GM12873 (cell line): ENCODE measurements around the gene DDX6.

ENCODE experiments used
- TF ChIP-seq, protein P1 (sequence below): IDR thresholded peaks from 2 replicates; pipeline ENCODE4 v1.5.1; 2012; ENCODE audit warnings: low read depth, mild to moderate bottlenecking, moderate library complexity, low read length, control low read depth; ENCODE audit not compliant: insufficient read depth; ENCODE audit errors: missing control alignments

DDX6 gene

DNA sequence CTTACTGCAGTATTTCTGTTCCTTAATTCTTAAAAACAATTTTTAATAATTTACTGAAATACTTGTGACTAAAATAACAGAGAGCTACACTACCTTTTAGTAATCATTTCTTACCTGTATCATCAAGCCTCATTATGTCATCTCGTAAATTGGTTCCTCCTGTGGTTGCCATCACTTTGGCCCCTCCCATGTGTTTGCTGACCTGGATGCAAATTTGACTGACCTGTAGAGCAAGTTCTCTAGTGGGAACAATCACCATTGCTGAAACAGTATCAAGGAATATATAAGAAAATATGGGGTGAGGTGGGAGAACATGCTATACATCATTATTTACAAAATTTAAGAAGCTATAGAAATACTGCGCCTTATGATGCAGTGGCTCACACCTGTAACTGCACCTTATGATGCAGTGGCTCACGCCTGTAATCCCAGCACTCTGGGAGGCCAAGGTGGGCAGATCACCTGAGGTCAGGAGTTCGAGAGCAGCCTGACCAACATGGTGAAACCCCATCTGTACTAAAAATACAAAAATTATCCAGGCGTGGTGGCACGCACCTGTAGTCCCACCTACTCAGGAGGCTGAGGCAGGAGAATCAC is 25.8 kb downstream of the DDX6 start:
- TF ChIP-seq, protein P1, sequence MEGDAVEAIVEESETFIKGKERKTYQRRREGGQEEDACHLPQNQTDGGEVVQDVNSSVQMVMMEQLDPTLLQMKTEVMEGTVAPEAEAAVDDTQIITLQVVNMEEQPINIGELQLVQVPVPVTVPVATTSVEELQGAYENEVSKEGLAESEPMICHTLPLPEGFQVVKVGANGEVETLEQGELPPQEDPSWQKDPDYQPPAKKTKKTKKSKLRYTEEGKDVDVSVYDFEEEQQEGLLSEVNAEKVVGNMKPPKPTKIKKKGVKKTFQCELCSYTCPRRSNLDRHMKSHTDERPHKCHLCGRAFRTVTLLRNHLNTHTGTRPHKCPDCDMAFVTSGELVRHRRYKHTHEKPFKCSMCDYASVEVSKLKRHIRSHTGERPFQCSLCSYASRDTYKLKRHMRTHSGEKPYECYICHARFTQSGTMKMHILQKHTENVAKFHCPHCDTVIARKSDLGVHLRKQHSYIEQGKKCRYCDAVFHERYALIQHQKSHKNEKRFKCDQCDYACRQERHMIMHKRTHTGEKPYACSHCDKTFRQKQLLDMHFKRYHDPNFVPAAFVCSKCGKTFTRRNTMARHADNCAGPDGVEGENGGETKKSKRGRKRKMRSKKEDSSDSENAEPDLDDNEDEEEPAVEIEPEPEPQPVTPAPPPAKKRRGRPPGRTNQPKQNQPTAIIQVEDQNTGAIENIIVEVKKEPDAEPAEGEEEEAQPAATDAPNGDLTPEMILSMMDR: peak; percentile 3

DNA sequence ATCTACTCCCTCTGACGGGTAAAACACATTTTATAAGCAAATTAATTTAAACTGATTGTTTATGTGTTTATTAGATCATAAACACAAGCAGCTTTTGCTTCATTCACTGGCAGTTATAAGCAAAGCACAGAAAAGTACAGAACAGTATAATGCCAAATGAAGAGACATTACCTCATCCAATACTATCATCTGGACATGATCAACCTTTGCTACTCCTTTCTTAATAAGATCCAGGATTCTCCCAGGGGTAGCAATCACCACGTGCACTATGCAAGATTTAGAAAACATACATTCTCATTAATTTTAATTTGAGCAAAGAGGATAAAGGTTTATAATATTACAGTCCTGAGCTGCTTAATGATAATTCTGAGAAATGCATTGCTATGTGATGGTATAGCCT is 27.9 kb downstream of the DDX6 start:
- TF ChIP-seq, protein P1: no peak

DNA sequence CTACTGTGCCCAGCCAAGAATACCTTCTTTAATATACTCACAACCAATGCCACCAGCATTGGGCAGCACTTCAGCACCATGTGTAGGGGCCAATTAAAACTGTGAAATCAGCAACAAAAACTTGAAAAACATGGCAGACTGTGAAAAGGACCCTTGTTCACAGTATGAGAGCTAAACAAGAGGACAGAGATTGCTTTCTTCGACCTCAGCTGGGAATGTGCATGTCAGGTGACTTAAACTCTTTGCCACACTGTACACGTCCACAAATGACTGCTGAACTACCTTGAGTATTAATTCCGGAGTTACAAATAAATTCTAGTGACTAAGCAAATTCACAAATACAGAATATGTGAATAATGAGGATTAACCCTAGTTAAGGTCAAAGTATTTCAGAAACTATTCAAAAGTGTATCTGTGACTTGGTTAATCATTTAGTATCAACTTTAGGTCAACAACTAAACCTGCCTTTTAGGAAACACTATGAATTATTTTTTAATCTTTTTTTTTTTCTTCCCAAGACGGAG is 33.0 kb downstream of the DDX6 start:
- TF ChIP-seq, protein P1: no peak

DNA sequence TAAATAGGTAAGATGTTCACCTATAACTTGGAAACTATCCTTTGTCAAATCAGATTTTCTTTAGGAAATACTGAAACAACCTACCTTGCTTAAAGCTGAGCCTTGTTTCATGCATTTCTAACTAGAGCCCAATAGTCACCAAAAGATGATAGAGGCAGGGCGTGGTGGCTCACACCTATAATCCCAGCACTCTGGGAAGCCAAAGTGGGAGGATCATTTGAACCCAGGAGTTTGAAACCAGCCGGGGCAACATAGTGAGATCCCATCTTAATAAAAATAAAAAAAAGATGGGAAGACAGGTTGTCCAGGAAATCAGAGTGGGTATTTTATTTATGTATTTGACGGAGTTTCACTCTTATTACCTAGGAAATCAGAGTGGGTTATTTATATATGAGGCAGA is 38.3 kb downstream of the DDX6 start:
- TF ChIP-seq, protein P1: no peak

DNA sequence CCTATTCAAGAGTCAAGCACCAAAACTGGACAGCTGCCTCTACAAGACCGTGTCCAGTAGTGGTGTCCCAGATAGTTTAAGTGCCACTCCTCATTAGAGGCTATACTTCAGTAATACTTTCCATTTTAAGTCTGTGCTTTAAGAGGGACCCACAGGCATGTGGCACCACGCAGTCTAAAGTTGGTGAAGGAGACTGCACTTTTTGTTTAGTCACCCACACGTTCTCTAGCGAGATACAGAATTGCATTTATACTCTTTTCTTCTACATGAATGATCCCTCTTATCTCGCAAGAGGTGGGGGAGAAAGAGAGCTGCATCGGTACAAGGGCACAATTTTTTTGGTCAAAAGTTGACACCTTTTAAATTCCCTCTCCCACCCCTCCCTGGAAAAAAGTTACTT is 41.5 kb downstream of the DDX6 start:
- TF ChIP-seq, protein P1: no peak

DNA sequence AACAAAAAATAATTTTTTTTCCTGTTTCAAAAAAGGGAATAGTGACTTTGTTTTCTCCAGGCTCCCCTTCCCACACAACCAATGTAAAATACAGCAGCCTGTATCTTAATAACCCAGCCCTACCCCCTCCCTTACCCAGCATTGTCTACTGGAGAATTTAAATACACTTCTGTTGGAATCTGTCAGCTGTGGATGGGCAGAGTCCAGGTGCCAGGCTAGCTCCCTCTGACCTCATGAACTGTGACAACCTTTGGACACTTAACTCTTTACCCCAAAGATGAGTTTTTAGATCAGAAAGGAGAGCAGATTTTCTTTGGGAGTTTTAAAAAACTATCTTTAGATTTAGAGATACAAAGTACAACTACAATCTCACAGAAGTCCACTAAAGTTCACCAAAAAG is 42.9 kb downstream of the DDX6 start:
- TF ChIP-seq, protein P1: no peak

DNA sequence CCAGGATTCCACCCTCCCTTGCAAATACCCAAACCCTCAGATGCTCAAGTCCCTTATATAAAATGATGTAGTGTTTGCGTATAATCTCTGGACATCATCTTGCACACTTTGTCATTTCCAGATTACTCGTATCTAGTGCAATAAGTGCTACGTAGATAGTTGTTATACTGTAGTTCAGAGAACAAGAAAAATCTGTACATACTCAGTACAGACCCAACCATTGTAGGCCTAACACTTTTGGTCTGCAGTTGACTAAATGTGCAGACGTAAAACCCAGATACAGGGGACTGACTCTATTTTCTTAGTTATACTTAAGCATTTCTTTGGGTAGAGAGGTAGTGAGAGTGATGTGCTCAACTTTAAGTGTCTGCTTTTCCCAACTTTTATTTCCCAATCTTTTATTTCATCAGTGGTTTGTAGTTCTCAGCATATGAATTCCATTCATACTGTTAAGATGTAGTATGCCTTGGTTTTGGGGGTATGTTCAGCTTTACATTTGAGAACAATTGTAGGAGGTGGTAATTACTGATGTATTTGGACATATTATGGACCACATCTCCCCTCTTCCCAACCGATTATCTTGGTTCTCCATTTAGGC is 43.9 kb downstream of the DDX6 start:
- TF ChIP-seq, protein P1: no peak
